Activated naive CD4-positive, alpha-beta T cell (primary cell): ENCODE data around the gene NKX2-4.
"Not testable (repeated sequence)": the region's sequence is repeated elsewhere in the genome, so short reads cannot be mapped to it uniquely, and the experiment has no call there.

Experiments used
- DNase-seq, 4 experiments: peaks; one replicate each; lab custom pipeline; 2025; lab: John Stamatoyannopoulos, UW

NKX2-4 gene

GRCh38 chr20:21397341-21398108, at the start of gene NKX2-4:
TSS of gene NKX2-4 (minus strand) at chr20:21397526. CDS start at chr20:21397399, 127 bp downstream.
- no peak for DNase-seq

DNA sequence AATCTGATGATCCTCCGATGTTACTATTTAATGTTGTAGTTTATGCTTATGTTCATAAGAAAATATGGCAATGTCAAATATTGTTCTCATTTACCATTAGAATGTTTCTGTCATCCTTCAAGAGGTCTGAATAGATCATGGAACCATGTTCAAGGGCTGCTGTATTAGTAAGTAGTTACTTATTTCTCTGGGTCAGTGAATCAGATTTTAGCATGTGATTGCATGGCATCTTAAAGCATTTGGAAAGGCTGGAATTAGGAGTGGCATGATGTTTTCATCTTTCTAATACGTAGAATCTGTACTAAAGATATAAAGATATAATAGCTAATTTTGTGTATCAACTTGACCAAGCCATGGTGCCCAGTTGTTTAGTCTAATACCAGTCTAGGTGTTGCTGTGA, 40.5 kb upstream of the NKX2-4 start:
- no peak for DNase-seq

DNA sequence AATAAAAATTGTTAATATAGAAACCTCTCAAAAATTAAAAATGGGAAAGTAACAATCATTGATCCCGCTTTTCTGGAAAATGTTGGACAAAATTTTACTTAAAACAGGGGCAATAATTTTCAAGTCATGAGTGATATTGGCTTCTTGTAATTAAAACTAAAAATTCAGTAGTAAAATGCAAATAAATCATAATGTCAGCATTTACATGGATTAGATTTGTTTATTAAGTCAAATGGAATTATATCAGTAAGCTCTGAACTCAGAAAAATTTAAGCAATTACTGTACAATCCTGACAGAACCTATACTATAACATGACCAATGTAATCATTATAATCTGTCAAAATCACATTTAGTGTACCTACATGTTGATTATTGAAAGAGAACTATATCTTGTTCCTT, 39.9 kb upstream of the NKX2-4 start:
- DNase-seq = no peak

DNA sequence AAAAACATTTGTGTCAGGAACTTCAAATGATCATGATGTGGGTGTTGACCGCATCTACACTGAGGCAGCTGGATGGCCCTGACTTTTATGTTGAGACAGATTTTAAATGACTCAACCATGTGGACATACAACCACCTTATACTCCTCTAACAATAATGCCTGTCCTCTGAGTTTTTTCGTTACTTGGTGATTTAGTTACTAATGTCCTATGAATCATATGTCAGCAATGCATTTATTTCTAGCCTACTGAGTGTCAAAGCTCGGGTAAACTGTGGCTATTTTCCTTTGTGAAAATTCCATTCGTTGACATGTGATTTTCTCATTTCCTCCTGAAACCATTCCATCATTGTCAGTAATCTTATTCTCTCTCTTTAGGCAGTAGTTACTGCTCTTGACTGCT, 38.9 kb upstream of the NKX2-4 start:
- DNase-seq = no peak

- no peak for DNase-seq
Observed at GRCh38 chr20:21435576-21435975, 38.2 kb upstream of the NKX2-4 start.

DNA sequence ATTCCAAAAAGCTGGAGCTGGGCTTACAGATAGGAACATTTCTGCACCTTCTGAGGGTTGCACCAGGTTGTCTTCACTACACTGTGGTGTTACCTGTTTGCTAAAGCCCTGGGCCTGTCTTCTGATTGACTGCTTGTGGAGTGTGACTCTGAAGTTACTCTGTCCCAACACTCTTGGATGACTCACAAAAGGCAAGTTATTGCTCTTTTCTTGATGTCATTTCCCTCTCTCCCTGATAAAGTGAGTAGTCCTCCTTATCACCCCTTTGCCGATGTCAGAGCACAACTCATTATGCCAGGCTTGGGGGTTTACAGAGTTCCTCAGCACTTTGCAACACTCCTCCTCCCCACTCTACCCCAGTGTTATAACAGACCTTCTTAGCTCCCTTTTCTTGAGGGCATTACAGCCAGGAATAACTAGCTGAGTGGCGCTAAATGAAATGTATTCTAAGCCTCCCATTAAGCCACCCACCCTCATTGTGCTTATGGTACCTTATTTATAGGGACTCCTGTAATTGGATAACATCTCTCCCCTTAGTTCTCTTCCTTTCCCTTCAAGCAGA, 36.1 kb upstream of the NKX2-4 start:
- no peak for DNase-seq

DNA sequence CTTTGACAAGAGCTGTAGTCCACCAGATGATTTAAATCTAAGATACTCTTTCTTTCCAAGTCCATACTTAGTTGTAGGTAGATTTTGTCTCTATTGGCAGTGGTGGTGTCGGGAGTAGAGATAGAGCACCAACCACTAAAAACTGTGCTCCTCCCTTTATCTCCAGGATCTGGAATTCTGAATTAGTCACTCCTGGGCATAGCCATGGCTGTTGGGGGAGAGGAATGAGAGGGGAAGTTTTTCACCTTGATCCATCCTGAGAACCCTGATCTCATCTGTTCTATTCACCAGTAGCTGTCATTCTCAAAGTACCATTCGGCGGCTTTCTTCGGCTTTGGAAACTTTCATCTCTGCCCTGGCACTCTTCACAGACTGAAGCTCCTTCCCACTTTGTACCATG, 35.6 kb upstream of the NKX2-4 start:
- DNase-seq = no peak

DNA sequence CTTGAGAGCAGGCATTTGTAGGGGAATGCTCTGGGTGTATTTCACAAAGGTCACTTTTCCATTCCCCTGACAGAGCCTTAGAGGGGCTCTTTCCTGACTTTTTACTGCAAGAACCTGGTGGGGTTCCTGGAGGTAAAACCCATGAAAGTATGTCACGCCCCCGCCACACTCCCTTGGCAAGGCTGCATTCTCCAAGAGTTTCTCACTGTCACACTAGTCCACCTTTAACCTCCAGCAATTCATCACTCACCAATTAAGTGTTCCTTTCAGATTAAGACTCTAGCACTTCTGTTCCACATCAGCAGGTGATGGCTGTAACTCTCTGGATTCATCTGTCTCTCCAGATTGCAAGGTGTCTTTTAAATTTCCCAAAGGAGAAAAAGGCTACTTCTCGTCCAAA, 32.7 kb upstream of the NKX2-4 start:
- no peak for DNase-seq

- no peak for DNase-seq
Observed at GRCh38 chr20:21424846-21425245, 27.5 kb upstream of the NKX2-4 start.

DNA sequence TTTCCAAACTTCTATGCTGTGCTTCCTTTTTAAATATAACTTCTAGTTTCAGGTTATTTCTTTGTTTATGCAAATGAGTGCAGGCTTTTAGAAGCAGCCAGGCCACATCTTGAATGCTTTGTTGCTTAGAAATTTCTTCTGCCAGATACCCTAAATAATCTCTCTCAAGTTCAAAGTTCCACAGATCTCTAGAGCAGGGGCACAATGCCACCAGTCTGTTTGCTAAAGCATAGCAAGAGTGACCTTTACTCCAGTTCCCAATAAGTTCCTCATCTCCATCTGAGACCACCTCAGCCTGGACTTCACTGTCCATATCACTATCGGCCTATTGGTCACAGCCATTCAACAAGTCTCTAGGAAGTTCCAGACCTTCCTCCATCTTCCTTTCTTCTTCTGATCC, 26.4 kb upstream of the NKX2-4 start:
- not testable (repeated sequence) for DNase-seq

DNA sequence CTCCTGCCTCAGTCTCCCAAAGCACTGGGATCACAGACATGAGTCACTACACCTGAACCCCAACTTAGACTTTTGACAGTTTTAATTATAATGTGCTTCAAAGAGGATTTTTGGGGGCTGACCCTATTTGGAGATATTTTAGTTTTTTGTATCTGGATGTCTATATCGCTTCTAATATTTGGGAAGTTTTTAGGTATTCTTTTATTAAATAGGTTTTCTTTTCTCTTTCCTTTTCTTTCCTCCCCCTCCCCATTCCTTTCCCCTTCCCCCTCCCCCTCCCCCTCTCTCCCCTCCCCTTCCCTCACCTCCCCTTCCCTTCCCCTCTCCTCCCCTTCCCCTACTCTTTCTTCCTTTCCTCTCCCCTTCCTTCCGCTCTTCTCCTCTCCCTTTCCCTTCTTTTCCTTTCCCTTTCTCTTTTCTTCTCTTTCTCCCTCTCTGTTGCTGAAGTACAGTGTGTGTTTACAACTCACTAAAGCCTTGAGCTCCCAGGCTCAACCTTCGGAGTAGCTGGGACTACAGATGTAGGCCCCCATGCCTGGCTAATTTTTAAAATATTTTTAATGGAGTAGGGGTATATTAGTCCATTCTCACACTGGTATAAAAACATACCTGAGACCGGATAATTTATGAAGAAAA, 24.4 kb upstream of the NKX2-4 start:
- no peak for DNase-seq

DNA sequence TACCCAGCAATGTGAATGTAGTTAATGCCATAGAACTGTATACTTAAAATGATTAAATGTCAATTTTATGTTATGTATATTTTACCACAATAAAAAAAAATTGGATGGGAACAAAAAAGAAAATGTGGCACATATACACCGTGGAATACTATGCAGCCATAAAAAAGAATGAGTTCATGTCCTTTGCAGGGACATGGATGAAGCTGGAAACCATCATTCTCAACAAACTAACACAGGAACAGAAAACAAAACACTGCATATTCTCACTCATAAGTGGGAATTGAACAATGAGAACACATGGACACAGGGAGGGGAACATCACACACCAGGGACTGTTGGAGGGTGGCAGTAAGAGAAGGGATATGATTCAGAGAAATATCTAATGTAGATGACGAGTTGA, 21.8 kb upstream of the NKX2-4 start:
- not testable (repeated sequence) for DNase-seq

- DNase-seq = not testable (repeated sequence)
Observed at GRCh38 chr20:21413996-21414395, 16.7 kb upstream of the NKX2-4 start.

DNA sequence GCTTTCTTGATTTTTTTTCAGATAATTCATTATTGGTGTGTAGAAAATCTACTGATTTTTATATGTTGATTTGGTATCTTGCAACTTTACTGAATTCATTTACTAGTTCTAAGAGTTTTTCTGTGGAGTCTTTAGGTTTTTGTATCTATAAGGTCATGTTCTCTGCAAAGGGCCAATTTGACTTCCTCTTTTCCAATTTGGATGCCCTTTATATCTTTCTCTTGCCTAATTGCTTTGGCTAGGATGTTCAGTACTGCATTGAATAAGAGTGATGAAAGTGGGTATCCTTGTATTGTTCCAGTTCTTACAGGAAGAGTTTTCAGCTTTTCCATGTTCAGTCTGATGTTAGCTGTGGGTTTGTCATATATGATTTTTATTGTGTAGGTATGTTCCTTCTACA, 14.4 kb upstream of the NKX2-4 start:
- DNase-seq = no peak

DNA sequence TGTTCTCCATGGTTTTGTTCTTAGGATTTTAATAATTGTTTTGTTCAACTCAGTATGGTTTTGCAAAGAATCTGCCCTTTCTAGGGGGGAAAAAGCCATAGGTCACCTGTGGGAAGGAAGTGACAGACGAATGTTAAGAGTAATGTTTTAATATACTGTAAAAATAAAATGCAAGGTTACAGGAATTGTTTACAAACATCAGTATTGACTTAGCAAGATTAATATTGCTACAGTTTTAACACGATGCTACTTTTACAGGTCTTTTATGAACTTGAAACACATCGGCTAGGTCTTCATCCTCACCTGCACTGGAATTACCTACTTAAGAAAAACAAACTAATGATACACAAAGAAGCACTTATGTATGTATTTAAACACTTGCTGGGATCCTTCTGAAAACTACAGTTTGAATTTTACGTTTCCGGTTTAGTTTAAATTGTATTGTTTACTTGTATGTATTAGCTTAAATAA, 1.7 kb upstream of the NKX2-4 start:
- no peak for DNase-seq

- no peak for DNase-seq
Observed at GRCh38 chr20:21398109-21399004, 1.0 kb upstream of the NKX2-4 start.

DNA sequence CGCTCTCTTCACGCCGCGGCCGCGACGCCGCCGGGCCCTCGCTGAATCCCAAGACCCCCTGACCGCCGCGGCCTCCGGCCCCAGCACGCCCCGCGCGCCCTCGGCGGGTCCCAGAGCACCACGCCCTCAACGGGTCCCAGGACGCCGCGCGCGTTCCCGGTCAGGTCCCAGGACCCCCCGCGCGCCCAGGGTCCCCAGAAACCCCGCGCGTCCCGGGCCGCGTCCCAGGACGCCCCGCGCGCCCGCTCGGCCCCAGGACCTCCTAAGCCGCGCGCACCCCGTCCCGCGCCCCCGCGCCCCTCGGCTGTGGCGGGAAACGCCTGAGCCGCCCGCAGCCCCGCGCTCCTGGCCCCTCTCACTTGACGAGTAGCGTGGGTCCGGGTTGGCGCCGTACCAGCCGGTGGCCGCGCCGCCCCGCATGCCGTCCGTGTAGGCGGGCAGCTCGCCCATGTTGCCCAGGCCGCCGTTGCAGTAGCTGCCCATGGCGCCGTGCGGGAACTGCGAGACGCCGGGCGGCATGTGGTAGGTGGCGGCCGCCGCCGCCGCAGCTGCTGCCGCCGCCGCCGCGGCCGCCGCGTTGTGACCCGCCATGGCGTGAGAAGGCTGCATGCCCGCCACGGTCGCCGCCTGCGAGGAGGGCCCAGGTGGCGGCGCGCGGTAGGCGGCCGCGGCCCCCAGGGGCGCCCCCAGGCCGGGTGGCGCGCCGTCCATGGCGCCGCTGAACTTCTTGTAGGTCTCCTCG, 556 bp downstream of the NKX2-4 start:
- DNase-seq = no peak

- peak in 2 of 4 experiments; percentile 7 to 30 for DNase-seq
Observed at GRCh38 chr20:21395666-21396598, 1.4 kb downstream of the NKX2-4 start.

DNA sequence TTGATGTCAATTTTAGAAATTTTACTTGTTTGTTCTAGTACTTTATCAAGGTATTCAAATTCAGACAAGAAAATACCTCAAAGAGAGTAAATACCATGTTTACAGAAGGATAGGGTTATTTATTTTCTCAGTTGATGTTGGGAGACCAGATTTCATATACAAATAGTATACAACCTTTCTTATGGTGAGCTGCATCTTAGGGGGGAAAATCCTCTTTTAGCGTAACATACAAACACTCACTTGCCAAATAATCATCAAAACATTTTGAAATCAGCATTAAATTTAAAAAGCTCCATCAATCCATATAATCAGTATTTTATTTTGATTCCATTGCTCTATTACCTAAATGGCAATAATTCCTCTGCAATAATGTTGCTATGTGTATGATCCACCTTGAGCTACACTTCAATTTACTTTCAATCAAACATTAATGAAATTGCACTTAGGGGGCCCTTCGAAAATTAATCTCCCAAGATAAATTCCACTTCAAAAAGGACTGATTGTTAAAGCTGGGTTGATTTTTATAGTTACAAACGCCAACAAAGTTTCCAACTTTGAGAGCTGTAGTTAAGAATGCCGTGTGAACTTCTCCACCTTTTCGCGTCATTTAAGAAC, 2.2 kb downstream of the NKX2-4 start:
- no peak for DNase-seq

GRCh38 chr20:21394551-21394950, 2.8 kb downstream of the NKX2-4 start:
- DNase-seq = no peak
